CD14-positive monocyte (primary cell): ENCODE measurements around the gene TCHP. TPM values are rescaled to one million over a fixed set of nuclear protein-coding genes. Genes with fewer than 3 reads are reported as not detected.

Experiments
- DNase-seq, 3 donors: peaks; one replicate each; pipeline ENCODE4 v3.0.0-alpha.2; 2011 to 2022
- H2AFZ ChIP-seq: 2 replicates; pipeline ENCODE4 v1.6.0; 2012; ENCODE audit warnings: mild to moderate bottlenecking, low read depth, low read length, inconsistent platforms; ENCODE audit not compliant: insufficient read depth, poor library complexity, severe bottlenecking
- H3K27ac ChIP-seq, 2 donors: 1 replicate in 1 of 2; 2 replicates in 1 of 2; pipeline ENCODE4 v1.5.1; 2012 to 2013; ENCODE audit warnings: low read length in 2 of 2, control low read depth in 1 of 2, inconsistent platforms in 1 of 2, low read depth in 1 of 2, mild to moderate bottlenecking in 1 of 2
- H3K27me3 ChIP-seq, 2 donors: one replicate each; pipeline versions ENCODE4 v1.6.0 to v1.6.1; 2011 to 2013; ENCODE audit warnings: low read length in 2 of 2; ENCODE audit not compliant: control insufficient read depth in 2 of 2, insufficient read depth in 2 of 2
- H3K36me3 ChIP-seq, 2 donors: replicated peaks in 1 of 2; 1 replicate in 1 of 2; 2 replicates in 1 of 2; pipeline versions ENCODE4 v1.5.1 to v1.6.1; 2012 to 2013; ENCODE audit warnings: low read length in 2 of 2, control low read depth in 1 of 2, inconsistent platforms in 1 of 2, mild to moderate bottlenecking in 1 of 2; ENCODE audit not compliant: insufficient read depth in 2 of 2, control insufficient read depth in 1 of 2
- H3K4me1 ChIP-seq, 2 donors: 1 replicate in 1 of 2; 2 replicates in 1 of 2; pipeline versions ENCODE4 v1.5.1 to v1.6.1; 2012 to 2013; ENCODE audit warnings: low read length in 2 of 2, control low read depth in 1 of 2, inconsistent platforms in 1 of 2, mild to moderate bottlenecking in 1 of 2, moderate library complexity in 1 of 2; ENCODE audit not compliant: insufficient read depth in 2 of 2, control insufficient read depth in 1 of 2
- H3K4me2 ChIP-seq: replicated peaks from 2 replicates; pipeline ENCODE3; 2012; ENCODE audit warnings: low read length, moderate library complexity, mild to moderate bottlenecking; ENCODE audit not compliant: poor library complexity, severe bottlenecking; ENCODE audit errors: extremely low read depth
- H3K4me3 ChIP-seq, 3 experiments: fragments of 200-600 bp in 1 of 3; sonication (generic) in 1 of 3; replicated peaks in 1 of 3; 1 replicate in 2 of 3; 2 replicates in 1 of 3; pipeline ENCODE4 v1.5.1; 2011 to 2013; ENCODE audit warnings: low read length in 3 of 3, mild to moderate bottlenecking in 3 of 3, control low read depth in 2 of 3, low read depth in 2 of 3, inconsistent platforms in 1 of 3, moderate library complexity in 1 of 3
- H3K79me2 ChIP-seq: 2 replicates; pipeline ENCODE4 v1.6.0; 2012; ENCODE audit warnings: mild to moderate bottlenecking, control low read depth, inconsistent platforms, low read length, moderate library complexity; ENCODE audit not compliant: insufficient read depth
- H3K9ac ChIP-seq: 2 replicates; pipeline ENCODE4 v1.6.0; 2017; ENCODE audit warnings: low read length, mild to moderate bottlenecking; ENCODE audit not compliant: insufficient read depth, poor library complexity, severe bottlenecking
- H3K9me3 ChIP-seq, 2 donors: replicated peaks in 1 of 2; 1 replicate in 1 of 2; 2 replicates in 1 of 2; pipeline versions ENCODE4 v1.5.1 to v1.6.1; 2012 to 2013; ENCODE audit warnings: low read length in 2 of 2, control low read depth in 1 of 2; ENCODE audit not compliant: control insufficient read depth in 1 of 2, insufficient read depth in 1 of 2
- H4K20me1 ChIP-seq: 2 replicates; pipeline ENCODE4 v1.6.0; 2012; ENCODE audit warnings: mild to moderate bottlenecking, low read length, control low read depth, moderate library complexity; ENCODE audit not compliant: insufficient read depth
- H3K27ac Mint-ChIP-seq, 7 donors: one replicate each; pipeline ENCODE4 v1.8.0; 2020; ENCODE audit warnings: mild to moderate bottlenecking in 7 of 7, mixed read lengths in 7 of 7, moderate library complexity in 6 of 7, inconsistent platforms in 2 of 7
- H3K27me3 Mint-ChIP-seq, 3 donors: one replicate each; pipeline ENCODE4 v1.8.0; 2021 to 2022; ENCODE audit warnings: low read depth in 3 of 3, mild to moderate bottlenecking in 3 of 3, mixed read lengths in 3 of 3, moderate library complexity in 3 of 3, inconsistent platforms in 1 of 3
- H3K36me3 Mint-ChIP-seq, 2 donors: one replicate each; pipeline ENCODE4 v1.8.0; 2020; ENCODE audit warnings: mixed read lengths in 2 of 2, inconsistent platforms in 1 of 2, mild to moderate bottlenecking in 1 of 2
- H3K4me1 Mint-ChIP-seq: one replicate; pipeline ENCODE4 v1.8.0; 2020; ENCODE audit warnings: mild to moderate bottlenecking, mixed read lengths
- H3K4me3 Mint-ChIP-seq, 2 donors: one replicate each; pipeline ENCODE4 v1.8.0; 2020; ENCODE audit warnings: mild to moderate bottlenecking in 2 of 2, mixed read lengths in 2 of 2, moderate library complexity in 1 of 2
- H3K9me3 Mint-ChIP-seq, 7 donors: one replicate each; pipeline ENCODE4 v1.8.0; 2020 to 2022; ENCODE audit warnings: mixed read lengths in 7 of 7, mild to moderate bottlenecking in 6 of 7, moderate library complexity in 6 of 7, inconsistent platforms in 2 of 7
- CTCF ChIP-seq: fragments of 200-600 bp; IDR thresholded peaks from one replicate; pipeline ENCODE4 v1.8.0; 2022; ENCODE audit warnings: antibody characterized with exemption, mild to moderate bottlenecking
- WGBS: methylation state at CpG from one replicate; pipeline ENCODE4 v1.1.5; 2013; ENCODE audit warnings: missing lambda C conversion rate; ENCODE audit not compliant: insufficient coverage; 5-methylcytosine and 5-hydroxymethylcytosine counted together
- intact Hi-C, 2 donors: fragments of 100-400 bp; cut with micrococcal nuclease; formaldehyde crosslinking; loops; one replicate each; pipeline versions ENCODE4 v1.15.0 to v1.15.1; 2023
- polyA plus RNA-seq, 3 donors: library from polyadenylated mRNA; depleted of rRNA in 1 of 3; unstranded in 2 of 3; stranded (reverse) in 1 of 3; fragments of 300-500 nt in 2 of 3; fragments of >200 nt in 1 of 3; fragmentation: Illumina TruSeq in 2 of 3; gene quantifications; 1 replicate in 2 of 3; 2 replicates in 1 of 3; pipeline ENCODE4 v1.2.3, GENCODE V29; 2012 to 2021

TCHP gene
- polyA plus RNA-seq, 3 donors, result 2.6 to 24.5 (median 7.3) TPM

GRCh38 chr12:109953656-109954055 lies 53.6 kb downstream of the TCHP start:
- Mint-ChIP-seq H3K36me3 (peaks cover 77 to 97% of the 10 kb centered on the region in 2 donors), H3K4me3 (no peak overlapping the region), H3K27me3 (peaks cover 0 to 1% (median 0%) of the 10 kb centered on the region in 3 donors), H3K27ac (peak overlapping the region in 6 of 7 donors; percentile 11 to 90 (median 55)), H3K4me1 (peaks cover 14% of the 10 kb centered on the region), H3K9me3 (no peaks in the 10 kb centered on the region)
- WGBS, result no CpG with 5 or more reads among the region's 5 CpGs
- intact Hi-C loops, result no loop called here
- Histone ChIP-seq H3K79me2 (peaks cover 41% of the 10 kb centered on the region), H4K20me1 (peaks cover 90% of the 10 kb centered on the region), H3K9ac (no peak overlapping the region), H3K4me1 (peaks cover 8 to 11% of the 10 kb centered on the region in 2 donors), H3K4me2 (no peak overlapping the region), H3K4me3 (no peak overlapping the region), H3K36me3 (peaks cover 95 to 98% of the 10 kb centered on the region in 2 donors), H3K27ac (peak overlapping the region in 1 of 2 donors; percentile 77), H2AFZ (no peak overlapping the region), H3K9me3 (no peaks in the 10 kb centered on the region), H3K27me3 (no peaks in the 10 kb centered on the region)
- no peak for DNase-seq
- TF ChIP-seq CTCF, result no peak

GRCh38 chr12:109958374-109958773 lies 58.3 kb downstream of the TCHP start:
- Mint-ChIP-seq H3K4me3 (no peak overlapping the region), H3K36me3 (peaks cover 74 to 95% of the 10 kb centered on the region in 2 donors), H3K9me3 (no peaks in the 10 kb centered on the region), H3K4me1 (peaks cover 2% of the 10 kb centered on the region), H3K27me3 (peaks cover 0 to under 1% (median 0%) of the 10 kb centered on the region in 3 donors), H3K27ac (peak overlapping the region in 1 of 7 donors; percentile 66)
- Histone ChIP-seq H3K9me3 (no peaks in the 10 kb centered on the region), H3K4me3 (no peak overlapping the region), H2AFZ (no peak overlapping the region), H3K4me1 (no peaks in the 10 kb centered on the region), H4K20me1 (peaks cover 90% of the 10 kb centered on the region), H3K36me3 (peaks cover 95 to 98% of the 10 kb centered on the region in 2 donors), H3K27me3 (no peaks in the 10 kb centered on the region), H3K9ac (no peak overlapping the region), H3K4me2 (no peak overlapping the region), H3K79me2 (peaks cover 35% of the 10 kb centered on the region), H3K27ac (no peak overlapping the region)
- DNase-seq, result no peak
- TF ChIP-seq CTCF, result no peak
- intact Hi-C loops, result no loop called here
- WGBS, result 100% methylated on average over 4 of the region's 7 CpGs
